Mucosa of gallbladder (tissue), 1 donor: Measurements from ENCODE around the gene PLBD1. TPM values are rescaled to one million over a fixed set of nuclear protein-coding genes. Genes with fewer than 3 reads are reported as not detected.

Experiments used
- DNase-seq: peaks from one replicate; pipeline ENCODE4 v3.0.0-alpha.2; 2020; ENCODE audit warnings: low spot score
- total RNA-seq: library from RNA; stranded (reverse); gene quantifications from one replicate; pipeline ENCODE4 v1.2.1, GENCODE V29; 2021
- donor health status: DM: no; HTN: no; CAD: no.

Gene PLBD1
- total RNA-seq, 1 donor from 2014 or later: 41.9 TPM

DNA sequence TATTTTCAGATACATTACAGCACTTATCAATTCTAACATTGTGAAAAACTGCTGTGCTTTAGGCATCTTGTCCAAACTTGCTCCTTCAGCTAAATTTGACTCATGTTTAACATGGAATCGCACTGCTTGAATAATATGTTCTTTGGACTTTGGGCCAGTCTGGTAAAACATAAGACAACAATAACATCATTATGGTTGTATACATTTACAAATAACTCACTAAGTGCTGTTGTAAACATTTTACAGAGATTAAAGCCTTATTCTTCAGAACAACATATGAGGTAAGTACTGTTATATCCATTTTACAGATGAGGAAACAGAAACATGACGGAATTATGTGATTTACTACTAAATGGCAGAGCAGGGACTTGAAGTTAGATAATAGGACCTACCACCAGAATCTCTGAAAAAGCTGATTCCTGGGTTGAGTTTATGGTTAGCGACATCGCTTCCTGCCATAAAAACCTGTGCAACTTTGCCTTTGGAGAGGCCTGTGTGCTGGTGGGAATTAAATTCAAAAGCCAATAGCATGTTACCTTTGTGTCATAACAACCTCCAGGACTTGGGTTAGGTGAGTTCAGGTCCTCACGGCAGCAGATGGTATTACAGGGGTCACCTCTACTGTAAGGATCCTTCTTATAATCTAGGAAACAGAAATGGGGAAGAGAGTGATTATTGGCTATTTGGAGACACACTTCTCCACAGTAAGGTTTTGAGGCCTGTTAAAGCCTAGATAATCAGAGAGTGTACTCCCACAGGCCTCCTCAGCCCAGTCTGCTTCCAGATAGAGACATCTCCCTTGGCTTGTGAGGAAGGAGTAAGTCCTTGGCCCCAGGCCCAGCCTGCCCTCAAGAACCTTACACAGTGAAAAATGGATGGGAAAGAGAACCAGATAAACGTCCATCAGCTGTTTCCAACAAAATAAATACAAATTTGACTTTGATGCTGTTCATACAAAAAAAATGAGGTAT lies 61.8 kb downstream of the PLBD1 start:
- DNase-seq: no peak

DNA sequence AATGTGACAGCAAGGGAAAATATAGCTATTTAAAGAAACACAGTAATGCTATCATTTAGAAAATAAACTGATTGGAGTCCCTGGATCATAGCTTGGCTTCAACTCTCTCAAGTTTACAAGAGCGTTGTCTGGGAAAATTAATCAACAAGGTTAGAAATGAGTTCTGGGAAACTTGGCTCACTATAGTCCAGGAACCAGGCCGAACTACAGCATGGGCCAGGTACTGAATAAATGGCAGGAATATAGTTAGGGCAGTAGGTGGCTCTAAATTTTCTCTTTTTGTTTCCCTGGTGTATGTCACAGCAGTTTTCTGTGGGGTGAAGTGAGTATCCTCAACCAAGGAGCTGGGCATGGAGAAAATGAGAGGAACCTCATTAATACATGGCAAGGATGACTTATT lies 72.4 kb downstream of the PLBD1 start:
- DNase-seq: no peak

DNA sequence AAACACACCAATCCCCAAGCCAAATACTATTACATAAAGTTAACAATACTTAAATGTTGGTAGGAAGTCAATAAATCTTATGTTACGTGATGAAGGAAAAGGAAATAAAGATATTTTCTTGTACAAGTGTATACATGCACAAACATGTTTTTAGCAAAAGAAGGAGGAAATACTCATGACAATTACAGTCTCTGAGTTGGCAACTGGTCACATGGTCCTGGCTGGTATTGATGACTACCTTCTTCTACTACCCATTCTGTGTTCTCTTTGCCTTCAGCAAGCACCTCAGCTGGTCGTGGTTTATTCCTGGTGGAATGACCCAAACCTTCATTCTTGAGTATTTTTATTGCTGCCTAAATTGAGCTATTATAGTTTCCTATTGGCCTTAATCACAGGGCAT lies 84.8 kb downstream of the PLBD1 start:
- DNase-seq: no peak

DNA sequence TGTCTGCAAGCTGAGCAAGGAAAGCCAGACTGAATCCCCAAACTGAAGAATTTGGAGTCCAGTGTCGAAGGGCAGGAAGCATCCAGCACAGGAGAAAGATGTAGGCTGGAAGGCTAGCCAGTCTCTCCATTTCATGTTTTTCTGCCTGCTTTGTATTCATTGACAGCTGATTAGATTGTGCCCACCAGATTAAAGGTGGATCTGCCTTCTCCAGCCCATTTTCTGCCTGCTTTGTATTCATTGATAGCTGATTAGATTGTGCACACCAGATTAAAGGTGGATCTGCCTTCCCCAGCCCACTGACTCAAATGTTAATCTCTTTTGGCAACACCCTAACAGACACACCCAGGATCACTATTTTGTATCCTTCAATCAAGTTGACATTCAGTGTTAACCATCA lies 85.3 kb downstream of the PLBD1 start:
- DNase-seq: no peak

DNA sequence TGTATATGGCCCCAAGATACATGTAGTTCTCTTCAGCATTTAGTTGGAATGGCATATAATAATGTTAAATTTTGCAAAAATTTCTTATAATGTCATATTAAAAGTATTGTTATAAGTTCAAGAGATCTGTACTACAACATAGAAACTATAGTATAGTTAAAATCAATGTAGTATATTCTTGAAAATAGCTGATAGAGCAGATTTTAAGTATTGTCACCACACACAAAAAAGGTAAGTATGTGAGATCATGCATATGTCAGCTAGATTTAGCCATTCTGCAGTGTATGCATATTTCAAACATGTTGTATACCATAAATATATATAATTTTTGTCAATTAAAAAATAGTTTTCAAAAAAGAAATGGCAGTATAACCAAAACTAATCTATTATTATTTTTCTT lies 86.5 kb downstream of the PLBD1 start:
- DNase-seq: no peak

DNA sequence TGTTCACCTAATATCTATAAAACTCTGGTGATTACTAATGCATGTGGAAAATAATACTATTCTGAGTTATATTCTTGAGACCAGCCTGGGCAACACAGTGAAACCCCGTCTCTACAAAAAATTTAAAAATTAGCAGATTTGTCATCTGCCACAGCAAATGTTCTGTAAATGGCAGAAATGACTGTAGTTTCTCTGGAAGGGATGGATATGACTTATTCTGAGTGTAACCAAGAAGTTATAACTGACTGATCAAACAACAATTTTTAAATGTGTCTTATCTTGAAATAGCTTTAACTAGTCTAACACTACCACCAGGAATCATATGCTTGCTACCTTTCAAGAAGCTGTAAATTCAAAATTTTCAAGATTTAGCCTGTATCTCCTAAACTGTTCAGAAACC lies 88.7 kb downstream of the PLBD1 start:
- no peak for DNase-seq

DNA sequence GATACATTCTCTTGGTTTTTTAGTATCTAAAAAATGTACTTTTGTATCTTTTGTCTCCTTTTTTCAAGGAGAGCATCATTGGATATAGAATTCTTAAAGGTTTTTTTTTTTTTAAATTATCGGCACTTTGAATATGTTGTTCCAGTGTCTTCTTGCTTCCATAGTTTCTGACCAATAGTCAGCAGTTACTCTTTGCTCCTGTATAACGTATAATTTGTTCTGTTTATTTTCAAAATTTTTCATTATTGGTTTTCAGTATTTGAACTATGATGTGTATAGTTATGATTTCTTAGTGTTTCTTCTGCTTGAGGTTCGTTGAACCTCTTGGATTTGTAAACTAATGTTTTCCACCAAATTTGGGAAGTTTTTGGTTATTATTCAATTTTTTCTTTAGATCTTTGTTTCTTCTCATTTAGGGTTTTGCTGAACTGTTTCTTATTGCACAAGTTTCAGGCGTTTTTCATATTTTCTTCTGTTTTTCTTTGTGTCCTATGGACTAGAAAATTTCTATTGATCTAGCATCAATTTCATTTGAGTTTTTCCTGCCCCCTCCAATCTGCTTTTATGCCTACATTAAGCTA lies 93.9 kb downstream of the PLBD1 start:
- no peak for DNase-seq

DNA sequence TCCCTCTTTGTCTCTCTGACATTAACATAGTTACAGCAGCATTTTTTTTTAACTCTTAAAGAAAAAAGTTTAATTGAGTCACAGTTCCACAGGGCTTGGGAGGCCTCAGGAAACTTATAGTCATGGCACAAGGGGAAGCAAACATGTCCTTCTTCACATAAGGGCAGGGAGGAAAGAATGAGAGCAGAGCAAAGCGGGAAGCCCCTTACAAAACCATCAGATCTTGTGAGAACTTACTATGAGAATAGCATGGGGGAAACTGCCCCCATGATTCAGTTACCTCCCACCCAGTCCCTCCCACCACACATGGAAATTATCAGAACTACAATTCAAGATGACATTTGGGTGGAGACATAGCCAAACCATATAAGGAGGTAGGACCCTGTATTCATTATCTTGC lies 96.2 kb downstream of the PLBD1 start:
- DNase-seq: no peak

DNA sequence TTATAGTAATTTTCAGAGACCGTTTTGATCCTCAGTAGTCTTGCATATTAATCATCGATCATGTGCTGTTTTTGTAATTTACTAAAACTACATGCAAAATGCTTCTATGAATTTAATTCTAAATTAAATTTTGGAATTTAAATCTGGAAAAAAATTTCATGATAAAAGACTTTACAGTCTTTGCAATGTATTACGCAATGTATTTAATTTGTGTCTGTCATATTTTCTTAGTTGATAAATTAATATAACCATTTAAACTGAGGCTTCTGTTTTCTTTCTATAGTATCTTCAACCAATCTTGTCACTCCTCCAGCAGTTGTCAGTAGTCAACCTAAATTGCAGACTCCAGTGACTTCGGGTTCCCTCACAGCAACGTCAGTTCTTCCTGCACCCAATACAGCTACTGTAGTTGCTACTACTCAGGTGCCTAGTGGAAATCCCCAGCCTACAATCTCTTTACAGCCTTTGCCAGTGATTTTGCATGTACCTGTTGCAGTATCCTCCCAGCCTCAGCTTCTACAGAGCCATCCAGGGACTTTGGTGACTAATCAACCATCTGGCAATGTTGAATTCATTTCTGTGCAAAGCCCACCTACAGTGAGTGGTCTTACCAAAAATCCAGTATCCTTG lies 107.4 kb downstream of the PLBD1 start:
- no peak for DNase-seq

DNA sequence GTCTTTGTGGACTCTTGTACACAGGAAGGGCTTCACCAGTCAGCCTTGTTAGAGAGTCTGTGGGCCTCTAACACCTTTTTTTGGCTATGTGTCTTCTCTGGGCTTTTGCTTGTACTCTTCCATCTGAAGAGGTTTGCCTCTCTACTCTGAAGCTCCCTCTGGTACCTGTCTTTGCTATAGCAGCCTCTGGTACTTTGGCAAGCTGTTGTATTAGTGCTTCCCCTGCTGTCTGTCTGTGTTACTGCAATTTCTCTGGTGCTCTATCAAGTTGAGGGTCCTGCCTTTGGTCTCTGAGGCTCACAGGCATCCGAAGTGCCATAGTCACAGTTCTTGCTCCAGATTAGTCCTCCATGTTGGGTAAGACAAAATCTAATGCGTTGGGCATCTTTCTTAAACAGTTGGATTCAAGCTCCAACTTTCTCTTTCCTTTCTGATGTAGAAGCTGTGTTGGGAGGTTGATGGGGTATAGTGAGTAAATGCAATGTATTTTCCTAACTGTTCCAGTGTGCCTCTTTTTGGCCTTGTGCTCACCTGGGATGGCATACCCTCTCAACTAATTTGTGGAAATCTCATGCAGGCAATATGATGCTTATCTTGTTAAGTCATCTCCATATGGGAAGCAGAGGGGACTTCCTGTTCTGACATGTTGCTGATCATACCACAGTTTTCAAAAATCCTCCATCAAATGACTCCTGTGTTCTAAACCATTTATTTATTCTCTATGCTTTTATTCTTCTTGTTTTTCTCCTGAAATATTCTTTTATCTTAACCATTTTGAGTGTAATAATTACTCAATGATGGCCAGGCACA lies 113.4 kb downstream of the PLBD1 start:
- DNase-seq: no peak

Other genes with a start within 250 kb of the PLBD1 start
- gene ATF7IP, start 202.2 kb downstream of the PLBD1 start, total RNA-seq: 70.6 TPM
- 0.12 TPM for gene GUCY2C, start 128.7 kb upstream of the PLBD1 start, total RNA-seq
- 41.1 TPM for gene WBP11, start 235.6 kb upstream of the PLBD1 start, total RNA-seq
- gene C12orf60, start 235.8 kb upstream of the PLBD1 start, total RNA-seq: 0.43 TPM
- 0.46 TPM for gene SMCO3, start 246.3 kb upstream of the PLBD1 start, total RNA-seq